HG03103 (cell line): ENCODE measurements around the gene KCNAB2.

ENCODE experiments used
- ATAC-seq: cut with Tn5 transposase; IDR thresholded peaks from one replicate; pipeline ENCODE4 v1.9.1; 2021; ENCODE audit warnings: low read depth; ENCODE audit not compliant: unreplicated experiment

KCNAB2 gene

GRCh38 chr1:6124341-6124740 is 78.7 kb downstream of the KCNAB2 start:
- ATAC-seq = no peak

GRCh38 chr1:6124746-6125365 is 79.2 kb downstream of the KCNAB2 start:
- ATAC-seq = no peak

- ATAC-seq = no peak
Observed at GRCh38 chr1:6125366-6125765, 79.7 kb downstream of the KCNAB2 start.

GRCh38 chr1:6126028-6126427 is 80.3 kb downstream of the KCNAB2 start:
- ATAC-seq = no peak

- no peak for ATAC-seq
Observed at GRCh38 chr1:6126521-6127067, 80.9 kb downstream of the KCNAB2 start.

- ATAC-seq = no peak
Observed at GRCh38 chr1:6127587-6128163, 82.0 kb downstream of the KCNAB2 start.

- ATAC-seq = no peak
Observed at GRCh38 chr1:6128276-6129081, 82.8 kb downstream of the KCNAB2 start.

GRCh38 chr1:6129313-6129712 is 83.6 kb downstream of the KCNAB2 start:
- no peak for ATAC-seq

GRCh38 chr1:6130036-6130435 is 84.3 kb downstream of the KCNAB2 start:
- ATAC-seq = no peak

- no peak for ATAC-seq
Observed at GRCh38 chr1:6130596-6130995, 84.9 kb downstream of the KCNAB2 start.

- no peak for ATAC-seq
Observed at GRCh38 chr1:6131561-6131960, 85.9 kb downstream of the KCNAB2 start.

- ATAC-seq = no peak
Observed at GRCh38 chr1:6133146-6133895, 87.6 kb downstream of the KCNAB2 start.

- no peak for ATAC-seq
Observed at GRCh38 chr1:6134206-6134605, 88.5 kb downstream of the KCNAB2 start.

GRCh38 chr1:6134741-6135510 is 89.2 kb downstream of the KCNAB2 start:
- no peak for ATAC-seq

GRCh38 chr1:6136516-6137220 is 91.0 kb downstream of the KCNAB2 start:
- no peak for ATAC-seq

- ATAC-seq = no peak
Observed at GRCh38 chr1:6137758-6138157, 92.1 kb downstream of the KCNAB2 start.

GRCh38 chr1:6140413-6140812 is 94.7 kb downstream of the KCNAB2 start:
- ATAC-seq = no peak

- ATAC-seq = no peak
Observed at GRCh38 chr1:6141592-6141991, 95.9 kb downstream of the KCNAB2 start.

GRCh38 chr1:6142036-6142621 is 96.4 kb downstream of the KCNAB2 start:
- ATAC-seq = no peak
